HepG2 (cell line): ENCODE results near the gene ZNF175. TPM values are rescaled to one million over a fixed set of nuclear protein-coding genes. Genes with fewer than 3 reads are reported as not detected.

Experiments used
- ADNP ChIP-seq: sonication (generic); formaldehyde crosslinking; IDR thresholded peaks from 2 replicates; pipeline ENCODE4 v1.4.0; 2020; ENCODE audit warnings: missing genetic modification reagents
- DMAP1 ChIP-seq: IDR thresholded peaks from 2 replicates; pipeline ENCODE4 v1.6.1; 2016
- GLI4 ChIP-seq: sonication (generic); formaldehyde crosslinking; IDR thresholded peaks from 2 replicates; pipeline ENCODE4 v1.5.1; 2020; ENCODE audit warnings: missing genetic modification reagents, mild to moderate bottlenecking, moderate library complexity, borderline replicate concordance
- KLF15 ChIP-seq: sonication (generic); formaldehyde crosslinking; IDR thresholded peaks from 2 replicates; pipeline ENCODE4 v1.8.1; 2023; ENCODE audit warnings: borderline replicate concordance, mild to moderate bottlenecking, inconsistent platforms, missing genetic modification reagents, mixed read lengths
- KLF6 ChIP-seq: IDR thresholded peaks from 2 replicates; pipeline ENCODE4 v1.8.0; 2016; ENCODE audit warnings: missing biosample characterization, missing genetic modification reagents
- KLF9 ChIP-seq: IDR thresholded peaks from 2 replicates; pipeline ENCODE4 v1.6.1; 2016; ENCODE audit warnings: low read depth
- NFE2L1 ChIP-seq: sonication (generic); formaldehyde crosslinking; IDR thresholded peaks from 2 replicates; pipeline ENCODE4 v1.4.0; 2020; ENCODE audit warnings: missing genetic modification reagents, mild to moderate bottlenecking, borderline replicate concordance
- NFIB ChIP-seq: sonication (generic); formaldehyde crosslinking; IDR thresholded peaks from 2 replicates; pipeline ENCODE4 v1.9.0; 2021; ENCODE audit warnings: missing genetic modification reagents, mild to moderate bottlenecking, borderline replicate concordance
- RCOR2 ChIP-seq: IDR thresholded peaks from 2 replicates; pipeline ENCODE4 v1.6.1; 2016; ENCODE audit warnings: missing biosample characterization, missing genetic modification reagents
- SRY ChIP-seq: sonication (generic); formaldehyde crosslinking; IDR thresholded peaks from 2 replicates; pipeline ENCODE4 v1.8.0; 2022; ENCODE audit warnings: mild to moderate bottlenecking, missing genetic modification reagents
- TBL1XR1 ChIP-seq: fragments of 150-350 bp; IDR thresholded peaks from 2 replicates; pipeline ENCODE4 v1.6.1; 2014; ENCODE audit warnings: borderline replicate concordance, low read length; ENCODE audit not compliant: partially characterized antibody
- ZEB1 ChIP-seq: IDR thresholded peaks from 2 replicates; pipeline ENCODE4 v1.6.1; 2012; ENCODE audit warnings: mild to moderate bottlenecking, low read depth, inconsistent platforms; ENCODE audit not compliant: insufficient replicate concordance
- ZNF142 ChIP-seq: sonication (generic); formaldehyde crosslinking; IDR thresholded peaks from 2 replicates; pipeline ENCODE4 v1.4.0; 2020; ENCODE audit warnings: missing genetic modification reagents
- ZNF207 ChIP-seq: fragments of 450-650 bp; IDR thresholded peaks from 2 replicates; pipeline ENCODE4 v1.6.1; 2016; ENCODE audit warnings: antibody characterized with exemption, borderline replicate concordance
- ZNF280B ChIP-seq: sonication (generic); formaldehyde crosslinking; IDR thresholded peaks from 2 replicates; pipeline ENCODE4 v1.5.0; 2020; ENCODE audit warnings: missing genetic modification reagents, mild to moderate bottlenecking, borderline replicate concordance
- ZNF331 ChIP-seq: sonication (generic); formaldehyde crosslinking; IDR thresholded peaks from 2 replicates; pipeline ENCODE4 v1.4.0; 2020; ENCODE audit warnings: missing genetic modification reagents
- ZNF33A ChIP-seq: sonication (generic); formaldehyde crosslinking; IDR thresholded peaks from 2 replicates; pipeline ENCODE4 v1.5.1; 2020; ENCODE audit warnings: missing genetic modification reagents, mild to moderate bottlenecking, moderate library complexity, borderline replicate concordance
- ZNF672 ChIP-seq: sonication (generic); formaldehyde crosslinking; IDR thresholded peaks from 2 replicates; pipeline ENCODE4 v1.8.1; 2022; ENCODE audit warnings: missing genetic modification reagents
- ZNF704 ChIP-seq: sonication (generic); formaldehyde crosslinking; IDR thresholded peaks from 2 replicates; pipeline ENCODE4 v1.8.1; 2023; ENCODE audit warnings: mild to moderate bottlenecking, inconsistent platforms, moderate library complexity, missing genetic modification reagents, borderline replicate concordance
- ZNF740 ChIP-seq: sonication (generic); formaldehyde crosslinking; IDR thresholded peaks from 2 replicates; pipeline ENCODE4 v1.4.0; 2020; ENCODE audit warnings: missing genetic modification reagents
- ZNF782 ChIP-seq: sonication (generic); formaldehyde crosslinking; IDR thresholded peaks from 2 replicates; pipeline ENCODE4 v1.4.0; 2020; ENCODE audit warnings: missing genetic modification reagents, mild to moderate bottlenecking, borderline replicate concordance
- polyA plus RNA-seq, 8 experiments: library from polyadenylated mRNA; depleted of rRNA in 3 of 8; stranded (reverse) in 7 of 8; unstranded in 1 of 8; fragments of >200 nt; fragmentation: Illumina TruSeq in 4 of 8; extraction: Trizol in 4 of 8; gene quantifications; 2 replicates each; pipeline versions ENCODE4 v1.2.1 to v1.2.3, GENCODE V29; 2011 to 2016; ENCODE audit warnings: low read depth in 4 of 8, missing spikeins in 1 of 8, mixed read lengths in 1 of 8; ENCODE audit not compliant: insufficient read depth in 1 of 8
- total RNA-seq, 5 experiments: library from RNA; depleted of rRNA; stranded (reverse); fragments of >200 nt; fragmentation: Illumina TruSeq; extraction: Trizol; gene quantifications; 2 replicates each; pipeline ENCODE4 v1.2.3, GENCODE V29; 2016; ENCODE audit warnings: low read depth in 1 of 5

The ZNF175 gene
- total and polyA plus RNA-seq, 2 of the 13 experiments (the other 11 are each of a cell fraction or from before 2014, with no cell fraction given), result 1.2 to 1.5 TPM

GRCh38 chr19:51552996-51553725 lies 17.9 kb upstream of the ZNF175 start (continued):
- TF ChIP-seq TBL1XR1, result no peak
- TF ChIP-seq GLI4 (CRISPR knock-in tag), result no peak
- TF ChIP-seq ZNF704 (CRISPR knock-in tag), result no peak
- no peak for TF ChIP-seq ADNP (CRISPR knock-in tag)
- TF ChIP-seq KLF6 (CRISPR knock-in tag), result peak; percentile 88
- no peak for TF ChIP-seq RCOR2 (CRISPR knock-in tag)
- TF ChIP-seq NFE2L1 (CRISPR knock-in tag), result no peak
- 0 out of 2 replicates have a peak, but pooled peaks have one; percentile 53 for TF ChIP-seq KLF9 (CRISPR knock-in tag)
- TF ChIP-seq ZNF672 (CRISPR knock-in tag), result no peak
- TF ChIP-seq ZEB1, result no peak
- TF ChIP-seq DMAP1, result no peak
- peak; percentile 94 for TF ChIP-seq SRY (CRISPR knock-in tag)
- no peak for TF ChIP-seq ZNF207
- TF ChIP-seq KLF15, result 0 out of 2 replicates have a peak, but pooled peaks have one; percentile 74
- no peak for TF ChIP-seq ZNF782 (CRISPR knock-in tag)
- no peak for TF ChIP-seq NFIB
- no peak for TF ChIP-seq ZNF33A
- TF ChIP-seq ZNF142 (CRISPR knock-in tag), result peak; percentile 85
- no peak for TF ChIP-seq ZNF740
- peak; percentile 88 for TF ChIP-seq ZNF331 (CRISPR knock-in tag)
- peak; percentile 80; the same call in 1 of the 2 replicates for TF ChIP-seq ZNF280B (CRISPR knock-in tag)
